ENCODE data around the gene THEMIS. TPM values are rescaled to one million over a fixed set of nuclear protein-coding genes. Genes with fewer than 3 reads are reported as not detected.

Gene THEMIS
- total RNA-seq, 1 experiment from 2014 or later = not detected

DNA sequence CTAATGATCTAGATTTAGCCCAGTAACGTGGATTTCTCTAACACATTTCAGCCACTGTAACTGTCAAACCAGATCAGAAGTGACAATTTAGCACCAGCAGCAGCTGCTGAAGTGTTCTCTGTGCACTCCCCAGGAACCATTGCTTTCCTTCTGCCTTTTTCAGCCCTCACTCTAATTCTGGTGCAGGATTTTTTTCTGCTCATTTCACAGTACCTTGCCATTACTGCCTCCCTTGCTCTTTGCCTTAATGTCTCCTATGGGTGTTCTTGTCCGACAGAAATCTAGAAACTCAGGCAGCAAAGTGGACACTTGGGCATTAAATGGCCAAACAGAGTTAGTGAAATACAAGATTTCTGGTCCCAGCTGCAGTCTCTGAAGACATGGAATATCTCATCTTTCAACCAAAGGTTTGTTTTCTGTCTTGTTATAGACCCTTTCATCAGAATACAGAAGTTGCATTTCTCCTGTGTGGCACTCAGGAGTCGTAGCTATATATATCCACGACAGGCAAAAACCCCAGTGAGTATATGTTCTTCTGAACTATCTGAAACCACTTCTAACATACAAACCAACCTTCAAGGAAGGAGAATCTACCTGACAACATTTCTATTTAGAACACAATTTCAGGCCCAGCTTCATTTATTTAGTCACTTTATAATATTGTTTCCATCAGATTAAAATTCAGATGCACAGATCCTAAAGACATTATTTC lies 92.9 kb downstream of the THEMIS start:
- no peaks in the 10 kb centered on the region for H3K9me3 ChIP-seq
- no peaks in the 10 kb centered on the region for H3K27me3 ChIP-seq (replicated peaks; ENCODE audit: control insufficient read depth, insufficient read depth, low read length)
- H3K4me3 Mint-ChIP-seq (ENCODE audit: unreplicated experiment) = no peak overlapping the region
- no peaks in the 10 kb centered on the region for H3K4me1 Mint-ChIP-seq (ENCODE audit: low read depth, unreplicated experiment)
- no peaks in the 10 kb centered on the region for H3K4me1 ChIP-seq
- H3K9me3 Mint-ChIP-seq (ENCODE audit: unreplicated experiment) = no peaks in the 10 kb centered on the region
- TF ChIP-seq CTCF (IDR thresholded peaks at IDR 0.05; ENCODE audit: insufficient read depth in 1 of 2, low read depth in 1 of 2, low read length in 1 of 2, severe bottlenecking in 1 of 2, unreplicated experiment in 1 of 2) = no peak
- no peak overlapping the region for H3K27ac Mint-ChIP-seq (ENCODE audit: unreplicated experiment)
- POLR2A ChIA-PET = no interaction called here
- H3K36me3 Mint-ChIP-seq (ENCODE audit: insufficient read depth, unreplicated experiment) = no peaks in the 10 kb centered on the region
- CTCF ChIA-PET = no interaction called here
- intact Hi-C loops (cut with micrococcal nuclease; ENCODE audit: unreplicated experiment) = no loop called here
- BruUV-seq (replicated peaks) = no TSS peak
- H3K4me3 ChIP-seq (ENCODE audit: low read depth, low read length) = no peak overlapping the region
- H3K36me3 ChIP-seq (ENCODE audit: control insufficient read depth, insufficient read depth, low read length) = no peaks in the 10 kb centered on the region
- DNase-seq = no peak
- peaks cover 13% of the 10 kb centered on the region for H3K27me3 Mint-ChIP-seq (ENCODE audit: insufficient read depth, unreplicated experiment)

GRCh38 chr6:127796713-127797112 lies 104.1 kb downstream of the THEMIS start:
- Mint-ChIP-seq H3K36me3 (ENCODE audit: insufficient read depth, unreplicated experiment) (no peaks in the 10 kb centered on the region), H3K4me3 (ENCODE audit: unreplicated experiment) (no peak overlapping the region), H3K27me3 (ENCODE audit: insufficient read depth, unreplicated experiment) (peaks cover 17% of the 10 kb centered on the region), H3K9me3 (ENCODE audit: unreplicated experiment) (no peaks in the 10 kb centered on the region), H3K27ac (ENCODE audit: unreplicated experiment) (no peak overlapping the region), H3K4me1 (ENCODE audit: low read depth, unreplicated experiment) (no peaks in the 10 kb centered on the region)
- BruUV-seq (replicated peaks) = no TSS peak
- Histone ChIP-seq H3K4me1 (no peaks in the 10 kb centered on the region), H3K4me3 (ENCODE audit: low read depth, low read length) (no peak overlapping the region), H3K36me3 (ENCODE audit: control insufficient read depth, insufficient read depth, low read length) (no peaks in the 10 kb centered on the region), H3K9me3 (no peaks in the 10 kb centered on the region), H3K27me3 (replicated peaks; ENCODE audit: control insufficient read depth, insufficient read depth, low read length) (no peaks in the 10 kb centered on the region)
- ChIA-PET POLR2A (no interaction called here), CTCF (no interaction called here)
- intact Hi-C loops (cut with micrococcal nuclease; ENCODE audit: unreplicated experiment) = no loop called here
- TF ChIP-seq CTCF (IDR thresholded peaks at IDR 0.05; ENCODE audit: insufficient read depth in 1 of 2, low read depth in 1 of 2, low read length in 1 of 2, severe bottlenecking in 1 of 2, unreplicated experiment in 1 of 2) = no peak
- no peak for DNase-seq

DNA sequence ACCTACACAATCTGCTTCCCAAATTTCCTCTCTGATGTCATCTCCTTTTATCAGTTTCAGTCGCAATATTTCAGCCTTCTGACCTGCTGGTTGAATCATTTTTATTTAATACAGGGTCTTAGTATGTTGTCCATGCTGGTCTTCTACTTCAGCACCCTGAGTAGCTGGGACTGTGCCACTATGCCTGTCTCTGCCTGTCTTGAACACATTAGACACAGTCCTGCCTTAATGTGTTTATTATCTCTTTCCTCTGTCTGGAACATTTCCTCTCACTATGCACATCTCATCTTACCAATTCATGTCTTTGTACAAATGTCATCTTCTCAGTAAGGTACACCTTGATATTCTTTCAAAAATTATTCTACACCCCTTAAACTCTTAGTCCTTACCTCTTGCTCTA lies 106.5 kb downstream of the THEMIS start:
- ChIA-PET CTCF (no interaction called here), POLR2A (no interaction called here)
- Histone ChIP-seq H3K4me3 (ENCODE audit: low read depth, low read length) (no peak overlapping the region), H3K4me1 (no peaks in the 10 kb centered on the region), H3K36me3 (ENCODE audit: control insufficient read depth, insufficient read depth, low read length) (no peaks in the 10 kb centered on the region), H3K9me3 (no peaks in the 10 kb centered on the region), H3K27me3 (replicated peaks; ENCODE audit: control insufficient read depth, insufficient read depth, low read length) (no peaks in the 10 kb centered on the region)
- Mint-ChIP-seq H3K9me3 (ENCODE audit: unreplicated experiment) (no peaks in the 10 kb centered on the region), H3K36me3 (ENCODE audit: insufficient read depth, unreplicated experiment) (no peaks in the 10 kb centered on the region), H3K4me3 (ENCODE audit: unreplicated experiment) (no peak overlapping the region), H3K4me1 (ENCODE audit: low read depth, unreplicated experiment) (no peaks in the 10 kb centered on the region), H3K27ac (ENCODE audit: unreplicated experiment) (no peak overlapping the region), H3K27me3 (ENCODE audit: insufficient read depth, unreplicated experiment) (peaks cover 12% of the 10 kb centered on the region)
- no peak for TF ChIP-seq CTCF (IDR thresholded peaks at IDR 0.05; ENCODE audit: insufficient read depth in 1 of 2, low read depth in 1 of 2, low read length in 1 of 2, severe bottlenecking in 1 of 2, unreplicated experiment in 1 of 2)
- intact Hi-C loops (cut with micrococcal nuclease; ENCODE audit: unreplicated experiment) = no loop called here
- no TSS peak for BruUV-seq (replicated peaks)
- DNase-seq = no peak

Measured in Caco-2 (cell line).